ENCODE measurements around the gene AHSA1.

DNA sequence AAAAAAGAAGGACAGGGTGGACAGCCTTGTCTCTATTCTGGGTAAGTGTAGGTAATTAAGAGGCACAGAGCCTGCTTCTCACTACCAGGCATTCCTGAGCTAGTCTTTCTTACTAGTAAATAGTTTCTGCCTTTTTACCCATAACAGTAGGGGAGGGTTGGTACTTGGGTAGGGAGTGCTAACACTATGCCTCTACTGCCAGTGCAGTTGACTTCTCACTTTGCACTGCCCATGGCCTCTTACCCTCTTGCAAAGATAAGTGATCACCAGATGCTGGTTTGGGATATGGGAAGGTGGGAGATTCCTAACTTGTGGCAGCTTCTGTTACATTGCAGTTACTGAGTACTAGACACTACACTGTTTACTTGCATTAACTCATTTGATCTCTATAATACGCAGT lies 11.6 kb downstream of the AHSA1 start:
- TF ChIP-seq, protein P1, sequence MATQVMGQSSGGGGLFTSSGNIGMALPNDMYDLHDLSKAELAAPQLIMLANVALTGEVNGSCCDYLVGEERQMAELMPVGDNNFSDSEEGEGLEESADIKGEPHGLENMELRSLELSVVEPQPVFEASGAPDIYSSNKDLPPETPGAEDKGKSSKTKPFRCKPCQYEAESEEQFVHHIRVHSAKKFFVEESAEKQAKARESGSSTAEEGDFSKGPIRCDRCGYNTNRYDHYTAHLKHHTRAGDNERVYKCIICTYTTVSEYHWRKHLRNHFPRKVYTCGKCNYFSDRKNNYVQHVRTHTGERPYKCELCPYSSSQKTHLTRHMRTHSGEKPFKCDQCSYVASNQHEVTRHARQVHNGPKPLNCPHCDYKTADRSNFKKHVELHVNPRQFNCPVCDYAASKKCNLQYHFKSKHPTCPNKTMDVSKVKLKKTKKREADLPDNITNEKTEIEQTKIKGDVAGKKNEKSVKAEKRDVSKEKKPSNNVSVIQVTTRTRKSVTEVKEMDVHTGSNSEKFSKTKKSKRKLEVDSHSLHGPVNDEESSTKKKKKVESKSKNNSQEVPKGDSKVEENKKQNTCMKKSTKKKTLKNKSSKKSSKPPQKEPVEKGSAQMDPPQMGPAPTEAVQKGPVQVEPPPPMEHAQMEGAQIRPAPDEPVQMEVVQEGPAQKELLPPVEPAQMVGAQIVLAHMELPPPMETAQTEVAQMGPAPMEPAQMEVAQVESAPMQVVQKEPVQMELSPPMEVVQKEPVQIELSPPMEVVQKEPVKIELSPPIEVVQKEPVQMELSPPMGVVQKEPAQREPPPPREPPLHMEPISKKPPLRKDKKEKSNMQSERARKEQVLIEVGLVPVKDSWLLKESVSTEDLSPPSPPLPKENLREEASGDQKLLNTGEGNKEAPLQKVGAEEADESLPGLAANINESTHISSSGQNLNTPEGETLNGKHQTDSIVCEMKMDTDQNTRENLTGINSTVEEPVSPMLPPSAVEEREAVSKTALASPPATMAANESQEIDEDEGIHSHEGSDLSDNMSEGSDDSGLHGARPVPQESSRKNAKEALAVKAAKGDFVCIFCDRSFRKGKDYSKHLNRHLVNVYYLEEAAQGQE (IDR thresholded peaks at IDR 0.05; ENCODE audit: low read depth) = no peak
- no peak for TF ChIP-seq CEBPB (IDR thresholded peaks at IDR 0.05)
- TF ChIP-seq EP300 (IDR thresholded peaks at IDR 0.05; ENCODE audit: borderline replicate concordance) = no peak
- no peak for TF ChIP-seq CREB1 (IDR thresholded peaks at IDR 0.05; ENCODE audit: low read depth)
- TF ChIP-seq FOXM1 (IDR thresholded peaks at IDR 0.05; ENCODE audit: borderline replicate concordance, low read depth) = no peak
- no peak for TF ChIP-seq ZBTB7A (IDR thresholded peaks at IDR 0.05; ENCODE audit: low read depth)
- TF ChIP-seq, protein P2, sequence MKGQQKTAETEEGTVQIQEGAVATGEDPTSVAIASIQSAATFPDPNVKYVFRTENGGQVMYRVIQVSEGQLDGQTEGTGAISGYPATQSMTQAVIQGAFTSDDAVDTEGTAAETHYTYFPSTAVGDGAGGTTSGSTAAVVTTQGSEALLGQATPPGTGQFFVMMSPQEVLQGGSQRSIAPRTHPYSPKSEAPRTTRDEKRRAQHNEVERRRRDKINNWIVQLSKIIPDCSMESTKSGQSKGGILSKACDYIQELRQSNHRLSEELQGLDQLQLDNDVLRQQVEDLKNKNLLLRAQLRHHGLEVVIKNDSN (IDR thresholded peaks at IDR 0.05) = no peak
- TF ChIP-seq RAD21 (IDR thresholded peaks at IDR 0.05; ENCODE audit: low read depth) = no peak
- TF ChIP-seq, protein P3, sequence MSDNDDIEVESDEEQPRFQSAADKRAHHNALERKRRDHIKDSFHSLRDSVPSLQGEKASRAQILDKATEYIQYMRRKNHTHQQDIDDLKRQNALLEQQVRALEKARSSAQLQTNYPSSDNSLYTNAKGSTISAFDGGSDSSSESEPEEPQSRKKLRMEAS (IDR thresholded peaks at IDR 0.05) = no peak
